ENCODE measurements around the gene TLX2. TPM values are rescaled to one million over a fixed set of nuclear protein-coding genes. Genes with fewer than 3 reads are reported as not detected.
"Not testable (repeated sequence)": the region's sequence is repeated elsewhere in the genome, so short reads cannot be mapped to it uniquely, and the experiment has no call there.

TLX2 gene
- total RNA-seq, 1 donor from 2014 or later, result not detected

GRCh38 chr2:74548900-74549826 lies 34.9 kb downstream of the TLX2 start:
- intact Hi-C loops (cut with DNase I), result no loop called here
- ATAC-seq (peak; percentile 68), DNase-seq (ENCODE audit: low spot score) (peak; percentile 80)

GRCh38 chr2:74550231-74550630 lies 36.0 kb downstream of the TLX2 start:
- DNase-seq (ENCODE audit: low spot score) (no peak), ATAC-seq (no peak)
- intact Hi-C loops (cut with DNase I), result no loop called here

GRCh38 chr2:74551530-74551929 lies 37.3 kb downstream of the TLX2 start:
- ATAC-seq (no peak), DNase-seq (ENCODE audit: low spot score) (no peak)
- intact Hi-C loops (cut with DNase I), result no loop called here

- no peak for DNase-seq (ENCODE audit: low spot score)
- no peak for ATAC-seq
- intact Hi-C loops (cut with DNase I), result no loop called here
Observed at GRCh38 chr2:74551942-74552913, 38.0 kb downstream of the TLX2 start.

GRCh38 chr2:74552914-74553811 lies 38.9 kb downstream of the TLX2 start:
- DNase-seq (ENCODE audit: low spot score), result no peak
- intact Hi-C loops (cut with DNase I), result no loop called here
- ATAC-seq, result peak; percentile 14

GRCh38 chr2:74553892-74554819 lies 39.9 kb downstream of the TLX2 start, which contains the start of the genes DOK1 and LOXL3:
TSS of gene DOK1 (plus strand) at chr2:74554720. CDS start at chr2:74554755, 35 bp downstream.
TSS of gene LOXL3 (minus strand) at chr2:74553942. CDS start at chr2:74552634, 1,308 bp downstream.
- peak; percentile 91 for ATAC-seq
- intact Hi-C loops (cut with DNase I), result no loop called here
- peak; percentile 94 for DNase-seq (ENCODE audit: low spot score)

GRCh38 chr2:74554820-74555531 lies 40.7 kb downstream of the TLX2 start:
- peak; percentile 43 for ATAC-seq
- intact Hi-C loops (cut with DNase I), result no loop called here
- DNase-seq (ENCODE audit: low spot score), result peak; percentile 78

- no peak for ATAC-seq
Observed at GRCh38 chr2:74555610-74556103, 41.4 kb downstream of the TLX2 start.

GRCh38 chr2:74556159-74556558 lies 41.9 kb downstream of the TLX2 start:
- ATAC-seq (no peak), DNase-seq (ENCODE audit: low spot score) (no peak)
- intact Hi-C loops (cut with DNase I), result no loop called here

More at GRCh38 chr2:74555610-74556103, 41.4 kb downstream of the TLX2 start:
- DNase-seq (ENCODE audit: low spot score), result no peak
- intact Hi-C loops (cut with DNase I), result no loop called here

GRCh38 chr2:74556831-74557370 lies 42.7 kb downstream of the TLX2 start:
- intact Hi-C loops (cut with DNase I), result no loop called here
- ATAC-seq (no peak), DNase-seq (ENCODE audit: low spot score) (no peak)

GRCh38 chr2:74558284-74559230 lies 44.3 kb downstream of the TLX2 start:
- intact Hi-C loops (cut with DNase I), result no loop called here
- ATAC-seq (no peak), DNase-seq (ENCODE audit: low spot score) (no peak)

- DNase-seq (ENCODE audit: low spot score) (no peak), ATAC-seq (no peak)
- intact Hi-C loops (cut with DNase I), result no loop called here
Observed at GRCh38 chr2:74559912-74560311, 45.7 kb downstream of the TLX2 start.

- ATAC-seq (no peak), DNase-seq (ENCODE audit: low spot score) (no peak)
- intact Hi-C loops (cut with DNase I), result no loop called here
Observed at GRCh38 chr2:74560591-74560990, 46.3 kb downstream of the TLX2 start.

GRCh38 chr2:74561022-74561421 lies 46.8 kb downstream of the TLX2 start:
- intact Hi-C loops (cut with DNase I); ATAC-seq: not testable (repeated sequence)

GRCh38 chr2:74562126-74562775 lies 48.0 kb downstream of the TLX2 start:
- no peak for ATAC-seq
- intact Hi-C loops (cut with DNase I), result no loop called here
- no peak for DNase-seq (ENCODE audit: low spot score)

More at GRCh38 chr2:74561022-74561421, 46.8 kb downstream of the TLX2 start:
- not testable (repeated sequence) for DNase-seq (ENCODE audit: low spot score)

Measured in sciatic nerve (tissue), 2 donors.